ENCODE measurements around the gene LAMA2. TPM values are rescaled to one million over a fixed set of nuclear protein-coding genes. Genes with fewer than 3 reads are reported as not detected.

LAMA2 gene
- total RNA-seq, 1 experiment from 2014 or later = 3.7 TPM

DNA sequence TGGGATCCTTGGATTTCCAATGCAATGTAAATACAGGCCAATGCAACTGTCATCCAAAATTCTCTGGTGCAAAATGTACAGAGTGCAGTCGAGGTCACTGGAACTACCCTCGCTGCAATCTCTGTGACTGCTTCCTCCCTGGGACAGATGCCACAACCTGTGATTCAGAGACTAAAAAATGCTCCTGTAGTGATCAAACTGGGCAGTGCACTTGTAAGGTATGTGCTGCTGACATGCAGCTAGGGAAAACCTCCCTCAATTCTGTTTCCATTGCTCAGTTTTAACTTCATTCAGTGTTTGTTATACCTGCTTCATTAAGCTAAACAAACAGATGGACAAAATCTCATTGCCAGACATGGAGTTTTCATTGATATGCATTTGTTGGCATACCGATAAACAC, 429.9 kb downstream of the LAMA2 start:
- DNase-seq (ENCODE audit: low spot score) = peak; percentile 69

GRCh38 chr6:129314575-129314974, 431.6 kb downstream of the LAMA2 start:
- DNase-seq (ENCODE audit: low spot score) = no peak

DNA sequence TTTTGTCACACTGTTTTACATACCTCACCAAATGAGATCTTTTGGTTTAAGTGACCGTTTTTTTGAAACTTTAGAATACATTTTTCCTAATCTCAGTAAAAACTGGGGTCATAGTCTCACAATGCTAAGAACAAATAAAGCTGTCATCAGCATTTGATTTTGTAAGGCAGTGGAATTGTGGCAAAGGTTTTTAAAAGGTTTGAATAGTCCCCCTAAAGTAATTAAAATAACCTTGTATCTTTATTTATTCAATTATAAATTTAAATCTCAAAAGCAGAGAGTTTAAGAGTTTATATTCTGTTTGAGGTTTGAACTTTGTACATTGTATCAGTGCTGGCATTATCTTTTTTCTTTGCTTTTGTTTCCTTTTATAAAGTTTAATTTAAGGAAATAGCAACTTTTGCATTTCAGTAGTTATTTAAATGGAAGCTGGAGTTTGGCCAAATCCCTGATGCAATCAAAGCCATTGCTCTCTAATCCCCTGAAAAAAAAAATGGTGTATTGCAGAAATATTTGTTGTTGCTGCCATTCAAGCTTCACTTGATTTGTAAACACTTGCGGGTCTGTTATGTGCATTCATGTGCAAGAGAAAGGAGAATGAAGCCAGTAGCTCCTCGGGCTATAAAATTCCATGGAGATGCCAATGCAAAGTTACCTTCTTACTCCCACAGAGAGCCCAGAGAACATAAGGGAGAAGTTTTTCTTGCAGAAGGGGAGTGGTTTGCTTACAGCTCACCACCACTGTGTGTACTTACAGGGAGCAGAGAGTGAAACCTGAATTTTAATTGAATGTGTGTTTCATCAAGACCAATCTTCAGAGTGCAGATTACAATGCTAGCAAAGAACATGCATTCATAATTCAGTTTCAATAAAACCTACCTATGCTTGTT, 435.2 kb downstream of the LAMA2 start:
- peak; percentile 3 for DNase-seq (ENCODE audit: low spot score)

DNA sequence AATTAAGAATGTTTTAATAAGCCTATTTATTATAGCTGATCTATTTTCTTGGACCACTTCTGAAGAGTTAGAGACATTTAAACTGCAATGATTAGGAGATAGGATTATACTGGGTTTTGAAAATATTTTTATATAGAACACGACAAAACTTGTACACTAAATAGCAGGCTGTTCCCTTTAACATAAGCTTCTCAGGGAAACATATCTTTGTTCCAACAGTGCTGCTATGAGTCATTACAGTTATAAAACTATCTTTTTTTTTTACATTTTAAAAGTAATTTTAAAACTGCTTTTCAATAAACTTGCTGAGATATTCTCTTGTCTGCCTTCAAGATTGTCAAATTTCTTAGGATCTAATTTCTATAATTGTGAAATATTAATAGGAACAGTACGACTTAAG, 438.0 kb downstream of the LAMA2 start:
- no peak for DNase-seq (ENCODE audit: low spot score)

DNA sequence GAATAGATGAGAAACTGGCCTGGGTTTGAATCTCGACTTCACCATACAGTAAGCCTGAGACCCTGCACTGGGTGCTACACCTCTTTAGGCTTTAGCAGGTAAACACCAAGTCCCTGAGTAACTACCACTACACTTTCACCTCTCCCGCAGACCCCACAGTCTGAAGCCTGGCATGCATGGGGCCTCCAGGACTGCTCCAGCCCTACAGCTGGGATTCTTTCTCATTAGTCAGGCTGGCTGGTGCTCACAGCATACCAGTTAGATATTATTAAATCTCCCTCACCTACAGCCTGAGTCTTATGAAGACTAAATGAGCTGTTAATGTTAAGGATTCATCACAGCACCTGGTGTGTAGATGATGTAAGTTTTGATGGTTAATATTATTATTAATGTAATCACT, 438.4 kb downstream of the LAMA2 start:
- no peak for DNase-seq (ENCODE audit: low spot score)

GRCh38 chr6:129324345-129324744, 441.4 kb downstream of the LAMA2 start:
- no peak for DNase-seq (ENCODE audit: low spot score)

GRCh38 chr6:129329678-129330077, 446.7 kb downstream of the LAMA2 start:
- DNase-seq (ENCODE audit: low spot score) = no peak

DNA sequence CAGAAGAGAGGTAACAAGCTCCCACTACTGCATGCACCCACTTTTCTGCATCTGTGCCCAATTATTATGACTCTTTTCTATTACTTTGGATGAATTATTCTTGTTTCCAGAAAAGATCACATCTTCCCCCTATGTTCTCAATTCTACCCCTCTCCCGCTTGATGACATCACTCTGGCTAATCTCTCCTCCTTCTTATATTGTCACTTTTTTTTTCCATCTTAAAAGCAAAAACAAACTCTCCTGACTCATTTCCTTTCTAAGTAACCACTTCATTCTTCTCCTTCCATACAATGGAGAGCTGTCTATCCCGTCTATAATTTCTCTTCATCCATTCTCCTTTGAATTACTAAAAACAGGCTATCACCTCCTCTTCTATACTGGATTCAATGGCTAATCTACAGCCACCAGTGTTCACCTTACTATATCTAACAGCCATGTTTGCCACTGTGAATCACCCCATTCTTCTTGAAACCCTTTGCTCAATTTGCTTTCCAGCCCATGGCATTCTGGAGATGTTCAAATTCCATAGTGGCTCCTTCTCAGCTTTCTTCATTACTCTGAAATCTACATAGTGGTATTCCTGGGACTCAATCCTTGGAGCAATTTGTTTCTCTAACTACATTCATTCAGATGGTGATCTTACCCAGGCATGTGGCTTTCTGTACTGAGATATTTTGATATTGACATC, 448.7 kb downstream of the LAMA2 start:
- peak; percentile 31 for DNase-seq (ENCODE audit: low spot score)

DNA sequence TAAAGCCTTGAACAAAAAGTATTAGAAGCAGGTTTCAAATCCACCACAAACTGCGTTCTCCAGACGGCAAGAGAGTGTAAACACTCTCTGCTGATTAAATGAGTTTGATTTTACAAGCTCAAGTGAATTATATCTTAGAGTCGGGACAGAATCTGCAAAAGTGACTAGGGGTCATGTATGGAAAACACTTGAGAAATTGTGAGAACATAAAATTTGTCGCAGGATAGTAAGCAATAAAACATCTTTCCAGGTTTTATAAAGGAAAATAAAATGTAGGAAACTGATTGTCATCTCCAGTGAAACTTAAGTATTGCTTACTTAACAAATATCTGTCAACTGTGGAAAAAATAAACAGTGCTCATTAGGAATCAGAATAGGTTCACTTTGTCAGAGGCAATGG, 452.9 kb downstream of the LAMA2 start:
- no peak for DNase-seq (ENCODE audit: low spot score)

GRCh38 chr6:129338683-129339082, 455.7 kb downstream of the LAMA2 start:
- DNase-seq (ENCODE audit: low spot score) = no peak

- peak; percentile 61 for DNase-seq (ENCODE audit: low spot score)
Observed at GRCh38 chr6:129340983-129341382, 458.0 kb downstream of the LAMA2 start.

- no peak for DNase-seq (ENCODE audit: low spot score)
Observed at GRCh38 chr6:129342243-129342642, 459.3 kb downstream of the LAMA2 start.

DNA sequence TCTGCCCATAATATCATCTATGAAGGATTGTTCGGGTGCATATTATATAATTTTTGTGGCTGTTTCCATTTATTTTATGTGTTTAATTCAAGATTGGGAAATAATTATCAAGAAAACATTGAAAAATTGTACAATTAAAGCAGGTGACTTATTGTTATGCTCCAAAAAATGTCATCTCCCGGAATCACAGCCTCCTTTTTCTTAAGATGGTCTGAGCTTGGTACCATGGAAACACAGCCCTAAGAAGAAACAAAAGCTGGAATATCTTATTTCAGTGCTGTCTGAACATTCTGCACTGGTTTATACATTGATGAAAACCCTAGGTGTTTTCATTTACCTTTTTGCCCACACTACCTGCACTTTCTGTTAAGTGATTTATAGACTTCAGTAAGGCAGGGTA, 459.9 kb downstream of the LAMA2 start:
- DNase-seq (ENCODE audit: low spot score) = no peak

DNA sequence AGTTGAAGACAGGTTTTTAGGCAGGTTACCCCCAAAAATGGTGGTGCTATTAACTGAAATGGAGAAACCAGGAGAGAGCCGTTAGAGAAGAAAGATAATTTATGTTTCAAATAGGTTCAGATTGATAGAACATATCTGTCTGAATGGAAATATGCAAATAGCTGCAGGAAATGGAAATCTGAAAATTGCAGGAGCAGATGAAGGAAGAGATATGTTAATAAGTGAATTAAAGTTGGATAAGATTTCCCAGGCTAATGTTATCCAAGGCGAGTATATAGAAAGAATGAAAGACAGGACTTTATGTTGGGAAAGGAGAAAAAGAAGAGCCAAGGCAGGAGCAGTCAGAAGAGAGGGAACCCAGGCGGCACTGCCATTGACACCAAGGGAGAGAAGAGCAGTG, 461.4 kb downstream of the LAMA2 start:
- DNase-seq (ENCODE audit: low spot score) = no peak

DNA sequence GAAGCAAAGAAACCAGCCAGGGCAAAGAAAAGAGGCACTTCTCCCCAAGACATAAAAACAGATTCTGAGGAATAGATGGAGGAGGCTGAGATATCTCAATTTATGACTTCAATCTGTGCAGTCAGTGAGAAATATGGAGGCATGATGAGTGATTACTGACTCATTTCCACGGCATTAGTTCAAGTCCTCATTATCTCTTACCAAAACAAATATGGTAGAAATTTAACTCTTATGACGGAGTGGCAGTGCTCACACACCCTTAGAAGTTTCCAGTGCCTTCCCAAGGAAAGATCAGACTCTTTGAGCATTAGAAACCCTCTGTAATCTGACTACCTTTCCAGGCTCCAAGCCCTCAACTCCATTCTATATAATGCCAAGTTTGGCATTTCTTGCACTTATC, 463.0 kb downstream of the LAMA2 start:
- peak; percentile 61 for DNase-seq (ENCODE audit: low spot score)

DNA sequence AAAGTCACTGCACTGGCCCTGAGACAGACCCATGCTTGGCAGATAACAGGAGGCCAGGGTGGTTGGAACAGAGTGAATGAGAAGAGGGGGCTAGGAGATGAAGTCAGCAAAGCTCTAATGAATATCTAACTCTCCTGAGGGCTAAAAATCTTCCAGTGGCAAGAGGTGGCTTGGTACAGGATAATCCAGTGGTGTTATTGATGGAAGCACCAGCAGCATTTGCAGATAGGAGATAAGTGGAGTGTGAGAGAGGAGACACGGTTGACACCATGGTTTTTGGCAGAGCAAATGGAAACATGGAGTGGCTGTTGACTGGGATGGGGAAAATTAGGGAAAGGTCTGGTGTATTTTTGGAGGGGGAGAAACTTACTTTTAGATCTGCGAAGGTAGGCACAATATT, 464.0 kb downstream of the LAMA2 start:
- no peak for DNase-seq (ENCODE audit: low spot score)

GRCh38 chr6:129350278-129350677, 467.3 kb downstream of the LAMA2 start:
- DNase-seq (ENCODE audit: low spot score) = no peak

DNA sequence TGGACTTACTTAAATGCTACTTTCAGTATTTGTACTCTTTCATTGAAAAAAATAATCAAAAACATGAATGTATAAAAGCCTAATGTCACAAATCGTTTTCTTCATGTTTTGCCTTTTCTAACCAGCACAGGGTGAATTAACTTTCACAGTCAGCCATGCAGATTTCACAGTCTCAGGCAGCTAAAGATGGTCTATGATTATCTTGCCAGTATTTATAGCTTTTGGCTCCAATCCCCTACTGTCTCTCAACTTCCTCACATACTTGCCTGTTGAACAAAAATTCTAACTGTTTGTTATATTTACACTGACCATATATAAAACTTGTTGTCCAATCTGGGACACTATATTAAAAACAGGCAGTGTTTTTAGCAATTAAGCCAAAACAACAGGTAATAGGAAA, 468.9 kb downstream of the LAMA2 start:
- no peak for DNase-seq (ENCODE audit: low spot score)

GRCh38 chr6:129353067-129353466, 470.1 kb downstream of the LAMA2 start:
- DNase-seq (ENCODE audit: low spot score) = no peak

DNA sequence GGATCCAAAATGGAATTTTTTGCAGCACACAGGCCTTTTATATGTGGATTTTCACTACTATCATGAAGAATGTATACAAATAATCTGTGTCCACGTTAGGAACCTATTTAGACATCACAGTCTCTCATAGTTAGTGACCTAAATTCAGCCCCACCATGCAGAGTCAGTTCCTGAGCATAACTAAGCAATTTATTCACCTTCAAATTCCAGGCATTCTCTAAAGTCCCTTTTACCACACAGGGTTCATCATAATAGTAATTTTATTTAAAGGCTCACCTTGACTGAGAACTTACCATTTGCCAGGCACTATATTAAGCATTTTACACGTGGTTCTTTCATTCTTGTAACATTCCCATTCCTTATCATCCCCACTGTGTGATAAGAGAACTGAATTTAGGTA, 473.2 kb downstream of the LAMA2 start:
- no peak for DNase-seq (ENCODE audit: low spot score)

DNA sequence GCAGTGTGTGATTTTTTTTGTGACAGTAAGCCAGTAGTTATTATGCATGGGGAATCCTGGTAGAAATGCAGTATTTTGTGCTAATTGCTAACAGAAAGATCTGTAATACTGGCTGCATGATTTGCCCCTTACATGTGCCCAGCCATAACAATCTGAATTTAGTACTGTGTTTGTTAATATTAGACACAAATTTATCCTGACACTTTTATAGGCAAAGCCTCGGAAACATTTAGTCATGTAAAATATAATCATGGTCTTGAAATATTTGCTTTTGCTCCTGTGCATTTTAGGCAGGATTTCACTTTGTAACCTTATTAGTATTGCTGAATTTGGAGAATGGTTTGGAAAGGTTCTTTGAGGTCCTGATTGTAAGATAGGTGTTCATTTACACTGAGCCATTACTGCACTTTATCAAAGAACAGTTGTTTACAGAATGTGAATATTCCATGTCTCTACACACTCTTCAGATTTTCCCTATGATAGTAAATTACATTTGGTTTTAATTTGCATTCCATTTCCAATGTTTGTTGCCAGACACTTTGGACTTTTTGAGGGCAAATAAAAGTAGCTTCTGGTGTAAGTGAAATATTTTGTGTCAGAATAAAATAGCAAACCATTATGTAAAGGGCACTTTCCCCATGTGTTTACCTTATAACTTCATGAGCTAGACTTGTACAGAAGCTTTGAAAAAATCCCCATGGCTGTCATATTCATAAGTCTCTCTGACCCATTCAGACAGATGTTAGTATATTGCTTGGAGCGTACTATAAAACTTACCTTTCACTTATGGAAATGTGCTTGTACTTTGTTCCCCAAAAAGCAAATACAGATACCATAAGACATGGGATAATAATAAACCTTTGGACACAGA, 477.1 kb downstream of the LAMA2 start:
- no peak for DNase-seq (ENCODE audit: low spot score)

GRCh38 chr6:129360682-129360955, 477.7 kb downstream of the LAMA2 start:
- DNase-seq (ENCODE audit: low spot score) = no peak

DNA sequence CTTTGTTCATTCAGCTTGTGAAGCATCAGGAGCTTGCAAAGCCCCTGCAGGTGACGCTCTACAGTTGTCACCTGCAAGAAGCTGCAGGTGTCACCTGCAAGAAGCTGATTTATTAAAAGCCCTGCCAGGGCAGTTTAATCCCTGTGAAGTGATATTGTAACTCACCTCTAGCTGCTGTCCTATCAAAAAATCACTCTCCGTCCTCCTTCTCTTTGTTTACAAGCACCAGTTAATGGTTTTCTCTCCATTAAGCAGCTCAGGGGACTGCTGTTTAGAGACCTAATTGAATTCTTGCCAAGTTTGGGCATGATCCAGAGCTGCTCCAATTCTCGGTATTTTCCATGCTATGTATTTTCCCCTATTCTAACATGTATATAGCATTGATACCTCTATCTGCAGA, 481.1 kb downstream of the LAMA2 start:
- DNase-seq (ENCODE audit: low spot score) = no peak

Measured in A172 (cell line).